ENCODE results near the gene PDE3A. TPM values are rescaled to one million over a fixed set of nuclear protein-coding genes. Genes with fewer than 3 reads are reported as not detected.

PDE3A gene
- total RNA-seq, 6 experiments from 2014 or later: 0.02 to 0.07 (median 0.03) TPM; not detected in 3

DNA sequence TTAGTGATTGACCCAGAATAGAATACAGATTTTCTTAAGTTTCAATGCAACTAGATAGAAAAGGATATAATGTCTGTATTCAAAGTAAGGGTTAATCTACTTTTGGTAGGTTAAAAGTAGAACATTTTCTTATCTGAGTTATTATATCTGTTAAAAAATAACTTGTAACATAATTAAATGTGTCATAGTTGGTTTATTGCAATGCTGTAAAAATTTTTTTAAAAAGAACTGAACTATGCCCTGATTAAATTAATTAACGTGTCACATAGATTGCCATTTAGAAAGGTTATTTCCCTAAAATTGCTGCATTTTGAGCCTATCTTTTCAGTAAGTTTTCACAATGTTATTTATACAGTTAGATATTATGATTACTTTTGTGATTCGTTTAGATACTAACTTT is 89.2 kb downstream of the PDE3A start:
- no peaks in the 10 kb centered on the region for H3K9me3 Mint-ChIP-seq
- TF ChIP-seq, protein P1, sequence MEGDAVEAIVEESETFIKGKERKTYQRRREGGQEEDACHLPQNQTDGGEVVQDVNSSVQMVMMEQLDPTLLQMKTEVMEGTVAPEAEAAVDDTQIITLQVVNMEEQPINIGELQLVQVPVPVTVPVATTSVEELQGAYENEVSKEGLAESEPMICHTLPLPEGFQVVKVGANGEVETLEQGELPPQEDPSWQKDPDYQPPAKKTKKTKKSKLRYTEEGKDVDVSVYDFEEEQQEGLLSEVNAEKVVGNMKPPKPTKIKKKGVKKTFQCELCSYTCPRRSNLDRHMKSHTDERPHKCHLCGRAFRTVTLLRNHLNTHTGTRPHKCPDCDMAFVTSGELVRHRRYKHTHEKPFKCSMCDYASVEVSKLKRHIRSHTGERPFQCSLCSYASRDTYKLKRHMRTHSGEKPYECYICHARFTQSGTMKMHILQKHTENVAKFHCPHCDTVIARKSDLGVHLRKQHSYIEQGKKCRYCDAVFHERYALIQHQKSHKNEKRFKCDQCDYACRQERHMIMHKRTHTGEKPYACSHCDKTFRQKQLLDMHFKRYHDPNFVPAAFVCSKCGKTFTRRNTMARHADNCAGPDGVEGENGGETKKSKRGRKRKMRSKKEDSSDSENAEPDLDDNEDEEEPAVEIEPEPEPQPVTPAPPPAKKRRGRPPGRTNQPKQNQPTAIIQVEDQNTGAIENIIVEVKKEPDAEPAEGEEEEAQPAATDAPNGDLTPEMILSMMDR (IDR thresholded peaks at IDR 0.05): no peak
- no peak overlapping the region for H3K27ac Mint-ChIP-seq
- no peaks in the 10 kb centered on the region for H3K36me3 Mint-ChIP-seq (ENCODE audit: low read depth)
- H3K4me3 Mint-ChIP-seq: no peak overlapping the region
- 0 out of 2 replicates have a peak, but pooled peaks cover 2% of the 10 kb centered on the region for H3K27me3 Mint-ChIP-seq (ENCODE audit: insufficient read depth)
- DNase-seq: no peak
- peaks cover 14% of the 10 kb centered on the region for H3K4me1 Mint-ChIP-seq (ENCODE audit: low read depth)

- Mint-ChIP-seq H3K4me3 (no peak overlapping the region), H3K4me1 (ENCODE audit: low read depth) (peaks cover 14% of the 10 kb centered on the region), H3K9me3 (no peaks in the 10 kb centered on the region), H3K27me3 (ENCODE audit: insufficient read depth) (0 out of 2 replicates have a peak, but pooled peaks cover 2% of the 10 kb centered on the region), H3K36me3 (ENCODE audit: low read depth) (no peaks in the 10 kb centered on the region), H3K27ac (no peak overlapping the region)
- DNase-seq: no peak
- TF ChIP-seq, protein P1 (IDR thresholded peaks at IDR 0.05): no peak
Observed at GRCh38 chr12:20458011-20458410, 89.7 kb downstream of the PDE3A start.

GRCh38 chr12:20459920-20460319 is 91.6 kb downstream of the PDE3A start:
- Mint-ChIP-seq H3K4me3 (no peak overlapping the region), H3K27me3 (ENCODE audit: insufficient read depth) (0 out of 2 replicates have a peak, but pooled peaks cover 2% of the 10 kb centered on the region), H3K27ac (no peak overlapping the region), H3K36me3 (ENCODE audit: low read depth) (no peaks in the 10 kb centered on the region), H3K9me3 (no peaks in the 10 kb centered on the region), H3K4me1 (ENCODE audit: low read depth) (peaks cover 6% of the 10 kb centered on the region)
- no peak for DNase-seq
- TF ChIP-seq, protein P1 (IDR thresholded peaks at IDR 0.05): no peak

DNA sequence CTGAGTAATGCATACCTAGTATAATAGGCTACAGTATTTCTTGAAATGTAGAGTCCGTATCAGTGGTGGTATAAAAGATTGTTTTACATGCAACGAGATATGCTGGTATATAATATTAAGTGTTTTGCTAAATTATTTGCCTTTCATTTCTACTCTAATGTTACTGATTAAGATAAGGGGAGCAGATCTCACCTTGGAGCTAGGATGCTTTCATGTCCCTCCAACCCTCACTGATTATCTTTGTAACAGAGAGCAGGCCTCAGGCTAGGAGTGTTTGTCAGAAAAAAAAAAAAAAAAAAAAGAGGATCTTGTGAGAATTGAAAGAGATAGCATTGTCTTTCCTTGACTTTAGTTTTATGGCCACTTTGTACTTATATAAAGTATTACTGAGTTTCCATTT is 92.6 kb downstream of the PDE3A start:
- H3K4me1 Mint-ChIP-seq (ENCODE audit: low read depth): peaks cover 4% of the 10 kb centered on the region
- no peak overlapping the region for H3K4me3 Mint-ChIP-seq
- H3K9me3 Mint-ChIP-seq: no peaks in the 10 kb centered on the region
- no peaks in the 10 kb centered on the region for H3K27me3 Mint-ChIP-seq (ENCODE audit: insufficient read depth)
- TF ChIP-seq, protein P1 (IDR thresholded peaks at IDR 0.05): no peak
- no peak for DNase-seq
- no peaks in the 10 kb centered on the region for H3K36me3 Mint-ChIP-seq (ENCODE audit: low read depth)
- no peak overlapping the region for H3K27ac Mint-ChIP-seq

DNA sequence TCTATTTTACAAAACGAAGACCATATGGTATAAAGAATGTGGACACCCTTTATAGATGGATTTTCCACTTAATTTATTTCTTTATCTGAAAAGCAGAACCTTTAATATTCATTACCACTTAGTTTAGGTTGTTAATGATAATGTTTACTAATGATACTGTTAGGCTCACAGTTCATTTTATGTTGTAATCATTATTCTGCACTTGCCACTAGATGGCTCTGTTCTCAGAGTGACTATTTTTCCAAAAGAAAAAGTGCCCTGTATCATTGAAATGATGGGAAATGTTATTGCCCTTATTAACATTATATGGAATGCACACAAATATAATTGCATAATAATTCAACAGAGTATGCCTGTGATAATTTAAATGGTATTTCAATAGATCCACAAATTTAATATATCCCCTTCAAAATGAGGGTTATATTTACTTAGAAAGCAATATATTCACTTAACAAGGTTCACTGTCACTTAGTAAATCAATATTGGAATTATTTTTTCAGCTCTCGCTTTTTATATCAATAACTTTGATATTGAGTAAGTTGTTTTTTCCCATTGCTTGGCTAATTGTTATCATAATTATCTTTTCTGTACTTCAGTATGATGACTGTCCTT is 95.7 kb downstream of the PDE3A start:
- no peaks in the 10 kb centered on the region for H3K9me3 Mint-ChIP-seq
- TF ChIP-seq, protein P1 (IDR thresholded peaks at IDR 0.05): peak; percentile 89
- no peak overlapping the region for H3K4me3 Mint-ChIP-seq
- H3K4me1 Mint-ChIP-seq (ENCODE audit: low read depth): peaks cover 9% of the 10 kb centered on the region
- no peaks in the 10 kb centered on the region for H3K36me3 Mint-ChIP-seq (ENCODE audit: low read depth)
- H3K27me3 Mint-ChIP-seq (ENCODE audit: insufficient read depth): no peaks in the 10 kb centered on the region
- no peak overlapping the region for H3K27ac Mint-ChIP-seq
- peak; percentile 16 for DNase-seq

Measured in HFFc6 (cell line).